Activated CD8-positive, alpha-beta memory T cell treated with anti-CD3 and anti-CD28 coated beads for 48 hours (primary cell): ENCODE results near the gene SMS.

Experiments
- DNase-seq, 3 experiments: peaks; one replicate each; pipeline ENCODE4 v3.0.0-alpha.2; 2020; ENCODE audit warnings: low read depth in 2 of 3, low spot score in 2 of 3

The SMS gene

DNA sequence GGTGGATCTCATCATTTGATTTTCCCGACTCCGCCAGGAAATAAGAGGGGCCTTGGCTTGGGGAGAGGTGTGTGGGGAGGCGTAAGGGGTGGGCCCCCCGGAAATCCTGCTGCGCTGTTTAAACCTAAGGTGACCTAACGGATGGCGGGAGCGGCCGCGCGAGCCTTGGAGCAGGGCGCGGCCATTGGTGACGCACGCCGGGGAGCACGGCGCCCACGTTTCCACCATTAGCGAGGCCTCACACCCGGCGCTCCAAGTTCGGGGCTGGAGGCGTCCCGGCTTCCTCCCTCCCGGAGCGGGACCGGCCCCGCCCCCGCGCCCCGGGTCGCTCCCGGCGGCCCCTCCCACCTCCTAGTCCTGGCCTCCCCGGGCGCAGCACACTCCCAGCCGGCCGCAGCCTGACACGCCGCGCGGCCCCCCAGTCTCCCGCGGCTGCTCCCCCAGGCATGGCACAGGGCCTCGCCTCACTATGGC lies at the start of gene SMS:
TSS of gene SMS (plus strand) at position 354 of the 474 bp plus-strand sequence. CDS start at position 470, 116 bp downstream.
- DNase-seq, result peak; percentile 8 to 47 (median 22)

DNA sequence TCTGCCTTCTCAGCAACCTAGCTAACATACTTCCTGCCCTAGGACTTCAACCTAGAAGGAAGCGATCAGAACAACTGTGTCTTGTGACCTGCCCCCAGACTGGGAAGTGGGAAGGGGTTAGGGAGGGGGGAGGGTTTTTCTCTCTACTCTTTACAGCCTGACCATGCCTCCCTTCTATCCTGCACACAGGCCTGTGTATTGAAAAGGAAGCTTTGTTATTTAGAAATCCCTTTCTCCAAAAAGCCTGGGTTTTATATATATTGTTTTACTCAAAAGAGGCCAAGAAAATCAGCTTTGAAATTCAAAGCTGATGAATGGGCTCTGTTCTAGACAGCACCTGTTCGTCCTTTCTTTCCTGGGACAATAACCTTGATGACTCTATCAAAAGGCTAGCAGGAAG lies 35.2 kb upstream of the SMS start:
- no peak for DNase-seq

DNA sequence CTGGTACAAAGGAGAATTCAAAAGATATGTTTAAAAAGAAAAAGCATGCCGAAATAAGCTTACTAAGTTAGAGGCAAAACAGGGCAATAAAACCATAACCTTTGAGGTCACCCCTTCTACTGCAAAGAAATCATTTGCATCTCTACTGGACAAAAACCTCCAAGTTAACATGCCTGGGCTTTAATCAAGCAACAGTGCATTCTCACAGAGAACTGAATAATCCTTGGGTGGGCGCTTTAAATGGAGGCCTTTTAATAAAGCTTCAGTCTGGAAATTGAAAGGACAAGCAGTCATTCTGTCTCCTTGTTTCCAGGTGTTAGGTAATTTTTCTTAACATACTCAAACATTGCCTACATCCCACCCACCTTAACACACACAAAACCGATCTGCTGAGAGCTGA lies 34.6 kb upstream of the SMS start:
- no peak for DNase-seq

DNA sequence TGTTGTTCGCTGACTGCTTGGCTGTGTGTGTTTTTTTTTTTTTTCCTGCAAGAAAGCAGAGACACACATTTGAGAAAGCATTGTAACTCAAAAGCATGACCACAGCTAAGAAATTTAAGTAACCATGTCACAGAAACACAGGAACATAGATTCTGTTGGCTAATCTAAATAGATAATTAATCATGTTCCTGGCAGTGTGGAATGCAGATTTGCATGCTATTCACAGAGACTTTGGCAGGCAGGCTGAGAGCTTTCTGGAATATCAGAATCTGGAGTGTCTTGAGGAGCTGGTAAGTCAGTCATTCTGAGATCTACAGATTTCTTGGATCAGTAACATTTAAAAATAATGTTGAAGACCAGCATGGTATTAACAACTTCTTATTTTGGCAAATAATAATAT lies 33.2 kb upstream of the SMS start:
- DNase-seq, result no peak

DNA sequence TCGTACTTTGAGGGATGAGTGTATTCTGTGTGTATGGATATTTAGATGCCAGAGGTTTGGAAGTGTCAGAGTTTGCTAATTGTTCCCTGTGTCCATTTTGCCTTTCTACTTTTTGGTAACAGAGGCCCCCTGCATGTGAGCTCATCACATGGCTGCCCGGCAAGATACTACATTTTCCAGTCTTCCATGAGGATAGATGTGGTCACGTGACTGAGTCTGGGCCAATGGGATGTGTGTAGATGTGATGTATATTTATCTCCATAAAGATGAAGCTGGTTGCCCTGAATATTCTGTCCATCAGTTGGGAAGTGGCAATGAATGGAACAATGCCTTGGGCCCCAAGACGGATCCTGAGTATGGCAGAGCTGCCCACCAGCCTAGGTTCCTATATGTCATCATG lies 29.0 kb upstream of the SMS start:
- no peak for DNase-seq

DNA sequence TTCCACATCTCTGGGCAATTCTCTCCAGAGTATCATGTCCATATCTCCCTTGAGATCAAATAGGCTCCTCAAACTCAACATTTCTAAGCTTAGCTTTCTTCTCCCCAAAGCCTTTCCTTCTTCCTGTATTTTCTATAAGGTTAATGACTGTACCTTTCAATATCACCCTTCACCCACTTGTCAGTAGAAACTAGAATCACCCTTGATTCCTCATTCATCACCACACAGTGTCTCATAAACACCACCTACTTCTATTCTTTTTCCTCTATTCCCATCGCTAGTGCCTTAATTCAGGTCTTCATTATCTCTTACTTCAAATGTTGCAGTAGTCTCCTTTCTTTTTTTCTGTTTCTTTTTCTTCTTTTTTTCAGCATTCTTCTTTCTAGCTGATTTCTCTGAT lies 28.3 kb upstream of the SMS start:
- DNase-seq, result no peak

DNA sequence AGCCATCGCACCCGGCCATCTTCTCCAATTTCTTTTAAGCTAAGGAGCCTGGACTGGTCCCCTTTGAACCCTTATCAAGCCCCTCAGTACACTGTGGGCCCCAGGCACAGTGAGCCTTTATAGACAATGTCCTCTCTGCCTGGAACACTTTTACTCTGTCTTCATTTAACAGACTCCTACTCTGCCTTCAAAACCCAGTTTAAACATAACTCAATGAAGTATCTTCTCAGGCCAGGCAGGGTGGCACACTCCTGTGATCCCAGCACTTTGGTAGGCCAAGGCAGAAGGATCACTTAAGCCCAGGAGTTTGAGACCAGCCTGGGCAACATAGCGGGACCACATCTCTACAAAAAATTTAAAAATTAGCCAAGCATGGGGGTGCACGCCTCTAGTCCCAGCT lies 27.5 kb upstream of the SMS start:
- DNase-seq, result no peak

DNA sequence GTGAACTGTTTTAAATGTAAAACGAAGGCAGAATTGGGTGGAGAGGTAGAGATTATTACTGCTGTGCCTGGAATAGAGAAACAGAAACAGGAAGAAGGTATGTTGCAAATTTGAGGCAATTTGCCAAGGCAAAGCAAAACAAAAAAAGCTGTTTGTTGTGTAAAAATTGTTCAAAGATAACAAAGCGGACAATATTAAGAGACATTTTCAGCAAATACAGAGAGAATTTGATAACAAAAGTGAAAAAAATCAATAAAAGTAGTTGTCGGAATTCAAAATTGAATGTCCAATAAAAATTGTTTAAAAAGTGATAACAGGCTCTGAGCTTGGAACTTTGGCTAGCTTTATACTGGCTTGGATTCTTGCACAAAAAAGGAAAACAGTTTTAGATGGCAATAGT lies 14.4 kb upstream of the SMS start:
- no peak for DNase-seq

DNA sequence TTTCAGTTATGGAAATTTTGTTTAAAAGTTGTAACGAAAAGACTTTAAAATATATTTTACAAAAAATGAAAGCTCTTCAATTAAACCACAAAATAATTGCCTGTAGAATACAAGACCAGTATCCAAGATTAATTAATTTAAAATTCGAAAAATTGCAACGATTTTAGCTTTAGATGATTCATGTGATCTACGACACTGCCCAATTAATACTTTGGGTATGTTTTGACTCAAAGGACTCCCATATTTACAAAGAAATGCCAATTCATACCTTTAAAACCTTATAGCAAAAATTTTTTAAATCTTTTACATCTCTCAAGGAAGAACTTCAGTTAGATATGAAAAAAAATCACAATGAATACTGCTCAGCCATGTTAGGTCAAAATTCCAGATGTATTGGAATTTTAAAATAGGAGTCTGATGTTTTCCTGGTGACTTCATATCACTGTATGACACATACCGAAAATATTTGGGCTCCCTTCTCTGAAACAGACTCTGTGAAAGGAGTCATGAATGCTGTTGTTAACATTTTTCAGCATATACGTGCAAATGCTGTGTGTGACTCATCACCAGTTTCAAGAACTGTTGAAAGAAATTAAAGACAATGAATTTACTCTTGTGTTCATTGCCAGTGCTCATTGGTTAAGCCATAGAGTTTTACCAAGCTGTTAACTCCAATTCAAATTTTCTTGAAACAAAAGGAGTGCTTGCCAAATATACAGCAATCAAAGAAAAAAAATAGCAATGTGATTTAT lies 13.8 kb upstream of the SMS start:
- no peak for DNase-seq

DNA sequence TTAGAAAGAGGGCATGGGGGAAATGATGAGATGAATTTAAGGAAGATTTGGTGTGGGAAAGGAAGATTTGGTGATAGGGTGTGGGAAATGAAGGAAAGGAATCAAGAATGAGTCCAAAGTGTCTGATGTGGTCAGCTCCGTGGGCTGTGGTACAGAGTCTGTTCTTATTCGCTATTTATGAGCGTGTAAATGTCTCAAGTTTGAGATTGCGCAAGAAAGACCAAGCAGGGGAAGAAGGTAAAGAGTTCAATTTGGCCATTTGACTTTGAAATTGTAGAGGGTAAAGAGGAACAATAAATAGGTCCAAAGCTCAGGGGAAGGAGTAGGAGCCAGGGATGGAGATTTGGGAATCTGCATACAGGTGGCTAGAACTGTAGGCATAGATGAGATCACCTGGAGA lies 11.3 kb upstream of the SMS start:
- no peak for DNase-seq

DNA sequence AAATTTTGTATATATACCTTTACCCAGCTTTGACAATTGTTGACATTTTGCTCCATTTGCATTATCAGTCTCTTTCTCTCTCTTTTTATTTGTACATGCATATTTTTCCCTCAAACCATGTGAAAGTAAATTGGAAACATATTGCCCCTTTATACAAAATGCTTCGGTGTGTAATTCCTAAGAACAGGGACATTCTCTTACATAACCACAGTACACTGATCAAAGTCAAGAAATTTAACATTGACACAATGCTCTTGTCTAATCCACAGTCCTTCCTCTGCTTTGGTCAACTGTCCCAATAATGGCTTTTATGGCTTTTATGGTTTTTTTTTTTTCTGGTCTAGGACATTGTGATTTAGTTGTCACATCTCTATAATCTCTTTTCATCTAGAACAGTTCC lies 9.5 kb upstream of the SMS start:
- no peak for DNase-seq

DNA sequence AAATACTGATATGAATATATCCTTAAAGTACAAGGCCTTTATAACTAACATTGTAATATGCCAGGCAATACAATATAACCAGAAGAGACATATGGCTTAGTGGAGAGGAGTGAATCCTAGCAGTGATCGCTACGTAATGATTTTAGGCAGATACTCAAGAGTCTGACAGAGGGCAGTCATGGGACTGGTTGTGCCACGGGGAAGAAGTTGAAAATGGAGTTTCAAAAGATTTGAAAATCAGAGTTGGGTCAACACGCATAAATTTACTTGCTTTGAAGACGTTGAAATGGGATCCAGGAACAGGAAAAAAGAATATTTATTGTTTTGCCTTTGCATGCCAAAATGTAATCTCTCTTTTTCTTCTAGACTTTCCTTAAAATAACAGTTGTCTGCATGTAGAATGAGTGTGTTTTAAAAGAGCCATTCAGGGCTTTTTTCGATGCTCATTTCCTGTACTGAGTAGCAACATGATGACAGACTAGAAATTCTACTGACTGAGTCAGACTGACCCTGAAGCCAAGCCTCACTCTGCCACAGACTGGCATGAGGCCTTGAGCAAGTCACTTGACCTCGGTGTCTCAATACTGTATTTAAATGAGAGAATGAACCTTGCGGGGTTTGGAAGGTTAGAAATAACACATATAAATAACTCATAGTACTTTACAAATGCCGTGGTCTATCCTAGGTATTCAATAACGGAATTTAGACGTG lies 8.1 kb upstream of the SMS start:
- no peak for DNase-seq

DNA sequence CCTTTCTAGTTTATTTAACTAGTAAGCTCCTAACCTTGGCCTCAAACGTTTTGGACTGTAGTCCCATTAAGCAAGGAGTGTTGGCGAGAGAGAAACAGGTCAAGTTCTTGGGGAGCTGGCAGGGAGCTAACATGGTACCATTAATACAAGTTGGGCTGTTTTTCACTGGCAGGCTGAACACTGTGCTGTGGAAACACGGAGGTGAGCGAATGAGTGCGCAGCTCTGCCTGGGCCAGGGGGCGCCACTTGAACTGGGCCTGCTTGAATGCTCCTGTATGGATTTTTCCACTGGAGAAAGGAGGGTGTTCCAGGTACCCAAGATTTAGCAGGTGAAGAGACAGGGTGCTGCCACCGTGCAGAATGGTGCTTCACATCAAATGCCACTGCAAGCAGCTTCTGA lies 7.4 kb upstream of the SMS start:
- DNase-seq, result no peak

DNA sequence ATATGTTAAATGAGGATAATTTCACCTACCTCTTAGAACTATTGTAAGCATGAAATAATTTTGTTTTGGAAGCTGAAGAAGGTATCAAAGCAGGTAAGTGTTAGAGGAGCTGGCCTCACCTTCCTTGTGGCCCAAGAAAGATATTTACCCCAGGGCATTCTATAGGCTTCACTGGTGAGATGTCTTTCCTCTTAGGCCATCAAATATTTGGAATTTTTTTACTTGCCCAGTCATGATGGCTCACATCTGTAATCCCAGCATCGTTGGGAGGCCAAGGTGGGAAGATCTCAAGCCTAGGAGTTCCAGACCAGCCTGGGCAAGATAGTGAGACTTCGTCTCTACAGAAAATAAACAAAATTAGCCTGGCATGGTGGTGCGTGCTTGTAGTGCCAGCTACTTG lies 6.1 kb upstream of the SMS start:
- no peak for DNase-seq

DNA sequence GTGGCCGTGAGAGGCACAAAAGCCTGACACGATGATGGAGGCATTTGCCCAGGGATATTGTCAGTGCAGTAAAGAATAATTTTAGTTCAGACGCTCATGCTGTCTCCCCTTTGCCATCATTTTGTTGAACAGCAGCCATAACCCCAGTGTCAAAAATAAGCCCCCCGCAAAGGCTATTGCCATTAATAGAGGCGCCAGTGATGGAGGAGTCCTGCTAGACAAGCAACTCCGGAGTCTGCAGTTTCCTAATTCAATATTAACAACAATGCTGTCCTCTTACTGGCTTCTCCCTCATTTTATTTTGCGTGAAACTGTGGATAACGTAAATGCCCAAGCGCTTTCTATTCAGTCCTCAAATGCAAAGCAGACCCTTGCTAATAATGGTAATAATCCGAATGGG lies 603 bp upstream of the SMS start:
- DNase-seq, result no peak

DNA sequence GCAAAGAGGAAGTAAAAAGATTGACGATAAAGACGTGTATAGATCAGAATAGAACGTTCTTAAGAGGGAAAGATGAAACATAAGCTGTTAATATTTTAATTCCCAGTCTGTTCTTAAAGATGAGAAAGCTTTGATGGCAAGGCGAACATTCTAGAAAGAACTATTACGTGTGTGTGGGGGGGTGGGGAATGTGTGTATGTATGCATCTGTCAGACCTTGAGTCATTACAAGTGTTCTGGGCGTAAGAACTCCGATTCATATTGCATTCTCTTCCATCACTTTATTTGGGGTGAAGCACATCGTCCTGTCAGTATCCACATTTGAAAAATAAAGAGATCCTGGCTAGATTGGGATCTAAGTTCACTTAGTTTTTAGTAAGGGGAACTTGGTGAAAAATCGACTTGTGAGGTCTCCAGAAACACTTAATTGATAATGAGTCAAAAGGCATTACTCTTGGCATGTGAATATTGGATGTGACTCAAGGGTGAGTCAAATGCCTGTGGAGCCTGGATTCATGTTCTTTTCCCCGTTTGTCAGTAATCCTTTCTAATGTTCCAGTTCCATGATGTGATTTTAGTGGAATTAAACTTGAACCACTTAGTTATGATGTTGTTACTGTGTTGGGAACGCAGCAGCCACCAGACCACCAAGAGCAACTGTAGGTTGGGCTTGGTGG lies 3.1 kb downstream of the SMS start:
- no peak for DNase-seq

DNA sequence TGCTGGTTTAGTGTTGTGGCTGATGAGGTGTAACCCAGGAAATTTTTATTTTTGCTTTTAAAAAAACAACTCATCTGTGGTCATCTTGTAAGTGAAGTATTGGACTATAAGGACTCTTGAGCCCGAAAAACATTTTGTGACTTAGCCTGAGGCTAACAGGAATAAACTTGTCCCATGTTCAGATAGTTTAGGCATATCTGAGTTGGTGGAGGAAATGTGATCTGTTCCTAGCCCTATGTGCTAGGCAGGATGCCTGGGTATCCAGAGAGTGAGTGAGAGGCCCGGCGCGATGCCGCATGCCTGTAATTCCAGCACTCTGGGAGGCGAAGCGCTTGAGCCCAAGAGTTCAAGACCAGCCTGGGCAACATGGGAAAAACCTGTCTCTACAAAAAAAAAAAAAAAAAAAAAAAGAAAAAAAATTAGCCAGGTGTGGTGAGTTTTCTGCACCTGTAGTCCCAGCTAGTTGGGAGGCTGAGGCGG lies 3.7 kb downstream of the SMS start:
- no peak for DNase-seq

DNA sequence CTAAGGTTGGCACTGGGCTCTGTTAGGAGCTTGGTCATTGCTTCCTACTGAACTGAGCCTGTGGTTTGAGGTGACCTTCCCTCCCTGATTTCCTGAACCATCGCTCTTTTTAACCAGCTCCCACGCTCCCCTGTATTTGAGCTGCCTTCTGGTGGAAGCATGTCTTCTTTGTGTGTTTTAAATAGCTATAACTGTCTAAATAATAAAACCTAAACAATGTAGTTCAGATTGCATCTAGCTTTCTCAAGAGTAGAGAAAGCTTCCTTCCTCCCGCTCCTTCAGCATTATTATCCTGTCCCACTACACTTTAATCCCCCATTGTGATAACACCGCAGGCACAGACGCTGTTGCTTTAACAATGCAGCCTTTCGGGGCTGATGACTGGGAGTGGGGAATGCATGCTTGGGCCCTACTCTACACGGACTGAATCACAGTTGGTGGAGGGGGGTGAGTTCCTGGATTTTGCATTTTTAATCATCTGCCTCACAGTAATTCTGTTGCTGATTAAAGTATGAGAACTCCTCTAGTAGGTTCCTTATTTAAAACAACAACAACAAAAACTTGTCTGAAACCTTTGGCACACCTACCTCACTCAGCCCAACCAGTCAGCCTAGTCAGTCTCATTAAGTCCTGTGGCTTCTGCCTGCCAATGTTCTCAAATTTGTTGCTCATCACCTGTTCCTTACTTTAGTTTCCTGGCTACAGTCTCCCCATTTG lies 6.6 kb downstream of the SMS start:
- no peak for DNase-seq

DNA sequence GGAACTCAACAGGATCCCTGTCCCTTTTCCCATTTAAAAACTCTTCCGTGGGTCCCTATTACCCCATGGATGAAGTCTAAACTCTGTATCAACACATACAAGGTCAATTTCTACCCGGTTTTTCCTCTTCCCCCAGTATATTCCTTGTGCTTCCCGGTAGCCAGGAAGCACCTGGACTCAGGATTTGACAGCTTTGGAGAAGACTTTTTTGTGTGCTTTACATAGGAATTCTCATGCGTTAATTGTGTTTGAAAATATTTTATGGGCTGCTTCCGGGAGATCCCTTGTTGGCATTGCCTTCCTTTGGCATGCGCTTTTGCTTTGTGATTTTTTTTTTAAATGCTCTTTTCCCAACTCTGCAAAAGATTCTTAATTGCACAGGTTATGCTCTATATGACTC lies 7.2 kb downstream of the SMS start:
- no peak for DNase-seq

DNA sequence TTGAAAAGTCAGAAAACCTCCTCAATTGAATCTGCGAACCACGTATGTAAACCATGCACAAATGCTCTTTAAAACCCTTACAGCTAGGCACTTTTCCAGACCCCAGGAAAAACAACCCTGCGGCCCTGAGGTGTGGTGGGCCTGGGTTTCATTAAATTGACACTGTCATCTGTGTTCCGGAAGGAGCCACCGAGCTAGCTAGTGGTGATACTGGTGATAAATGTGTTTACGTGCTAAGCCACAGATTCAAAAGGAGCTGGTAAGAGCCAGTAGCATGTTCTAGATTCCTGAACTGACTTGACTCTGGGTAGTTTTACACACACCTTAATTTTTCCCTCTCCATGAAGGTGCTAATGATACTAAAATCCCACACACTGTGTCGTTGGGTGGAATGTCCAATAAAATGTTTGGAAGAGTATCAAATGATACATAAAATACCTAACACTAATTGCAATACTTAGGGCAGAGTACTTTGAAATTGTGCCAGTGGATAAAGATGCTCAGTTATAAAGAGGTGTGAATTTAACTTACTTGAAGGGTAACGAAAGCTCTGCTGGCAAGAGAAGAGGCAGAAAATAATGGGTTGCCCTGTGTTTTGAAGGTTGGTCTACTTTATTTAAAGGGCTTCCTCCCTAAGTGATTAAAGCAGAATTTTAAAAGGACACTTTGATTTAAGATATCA lies 8.5 kb downstream of the SMS start:
- no peak for DNase-seq

DNA sequence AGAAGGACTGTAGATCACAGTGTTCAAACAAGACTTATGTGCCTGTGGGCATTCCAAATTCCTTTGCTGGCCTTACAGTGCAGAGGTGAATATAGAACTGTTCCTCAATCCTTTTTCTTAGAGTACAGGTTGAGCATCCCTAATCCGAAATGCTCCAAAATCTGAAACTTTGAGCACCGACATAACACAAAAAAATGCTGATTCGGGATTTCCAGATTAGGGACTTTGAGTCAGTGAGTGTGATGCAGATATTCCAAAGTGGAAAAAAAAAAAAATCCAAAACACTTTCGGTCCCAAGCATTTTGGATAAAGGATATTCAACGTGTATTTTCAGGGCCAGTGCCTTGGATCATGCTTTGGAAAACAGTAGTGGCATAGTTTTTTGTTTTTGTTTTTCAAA lies 9.2 kb downstream of the SMS start:
- DNase-seq, result no peak
